OCI-M1 (cell line): ENCODE measurements around the gene METTL21A.

Source experiments
- DNase-seq: peaks from one replicate; lab custom pipeline; 2025; lab: John Stamatoyannopoulos, UW

METTL21A gene

GRCh38 chr2:207624185-207625013 is 795 bp downstream of the METTL21A start:
- peak; percentile 81 for DNase-seq

- DNase-seq, result no peak
Measured at GRCh38 chr2:207621501-207622039, 3.6 kb downstream of the METTL21A start.

GRCh38 chr2:207619764-207620203 is 5.4 kb downstream of the METTL21A start:
- no peak for DNase-seq

DNA sequence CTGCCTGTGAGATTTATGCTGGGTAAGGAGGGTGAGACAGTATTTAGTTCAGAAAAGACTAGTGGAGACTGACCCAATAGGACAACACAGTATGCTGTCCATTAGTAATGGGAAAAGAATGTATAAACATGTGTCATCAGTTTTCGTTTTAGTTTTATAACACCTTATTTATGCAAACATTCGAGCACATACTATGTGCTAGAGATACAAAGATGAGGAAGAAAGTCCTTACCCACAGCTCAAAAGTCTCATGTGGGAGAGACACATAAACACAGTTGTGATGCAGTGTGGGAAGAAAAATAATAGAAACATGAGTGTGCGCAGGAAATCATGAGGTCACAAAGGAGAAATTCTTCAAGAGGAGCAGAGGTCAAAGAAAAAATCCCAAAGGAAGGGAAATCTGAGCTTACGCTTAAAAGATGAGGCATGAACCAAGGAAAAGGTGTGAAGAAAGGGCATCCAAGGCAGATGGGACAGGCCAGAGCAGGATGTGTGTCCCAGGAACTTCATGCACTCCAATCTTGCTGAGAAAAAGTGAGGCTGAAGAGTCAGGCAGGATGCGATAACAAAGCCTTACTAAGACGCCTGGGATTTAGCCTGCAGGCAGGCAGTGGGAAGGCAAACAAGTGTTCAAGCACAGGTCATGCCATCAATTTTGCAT is 8.1 kb downstream of the METTL21A start:
- DNase-seq, result no peak

GRCh38 chr2:207616185-207616584 is 9.0 kb downstream of the METTL21A start:
- no peak for DNase-seq

- DNase-seq, result no peak
Measured at GRCh38 chr2:207614824-207615223, 10.4 kb downstream of the METTL21A start.

DNA sequence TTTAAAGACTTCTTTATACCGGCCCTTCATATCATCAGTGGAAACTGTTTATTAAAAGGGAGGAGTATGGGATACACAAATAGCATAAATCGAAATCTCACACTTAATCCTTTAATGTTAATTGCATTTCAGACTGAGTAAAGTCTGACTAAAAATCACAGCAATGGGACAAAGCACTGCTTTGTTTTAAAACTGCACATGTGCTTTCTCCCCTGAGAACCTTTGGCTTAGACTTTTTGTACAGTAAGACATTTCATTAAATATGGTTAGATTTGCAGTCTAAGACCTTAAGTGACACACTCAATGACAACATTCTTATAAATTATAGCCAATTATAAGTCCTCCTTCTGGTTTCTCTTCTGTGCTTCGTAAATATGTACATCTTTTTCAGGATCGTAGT is 12.5 kb downstream of the METTL21A start:
- no peak for DNase-seq

DNA sequence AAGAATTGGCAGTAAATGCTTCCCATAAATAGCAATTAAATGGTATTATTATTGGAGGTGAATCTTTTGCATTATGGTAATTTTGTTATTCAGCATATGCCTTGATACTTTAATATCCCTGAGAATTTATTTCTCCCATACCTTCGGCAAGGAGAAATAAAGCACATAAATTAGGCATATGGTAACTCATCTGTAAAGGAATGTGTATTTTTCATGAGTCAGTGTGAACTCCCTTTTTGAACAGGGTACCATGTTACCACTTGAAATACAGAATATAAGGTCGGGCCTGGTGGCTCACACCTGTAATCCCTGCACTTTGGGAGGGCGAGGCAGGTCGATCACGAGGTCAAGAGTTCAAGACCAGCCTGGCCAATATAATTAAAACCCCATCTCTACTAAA is 18.4 kb downstream of the METTL21A start:
- DNase-seq, result no peak

GRCh38 chr2:207606399-207606798 is 18.8 kb downstream of the METTL21A start:
- DNase-seq, result no peak

- no peak for DNase-seq
Measured at GRCh38 chr2:207603486-207603885, 21.7 kb downstream of the METTL21A start.

GRCh38 chr2:207601774-207602173 is 23.4 kb downstream of the METTL21A start:
- DNase-seq, result no peak

DNA sequence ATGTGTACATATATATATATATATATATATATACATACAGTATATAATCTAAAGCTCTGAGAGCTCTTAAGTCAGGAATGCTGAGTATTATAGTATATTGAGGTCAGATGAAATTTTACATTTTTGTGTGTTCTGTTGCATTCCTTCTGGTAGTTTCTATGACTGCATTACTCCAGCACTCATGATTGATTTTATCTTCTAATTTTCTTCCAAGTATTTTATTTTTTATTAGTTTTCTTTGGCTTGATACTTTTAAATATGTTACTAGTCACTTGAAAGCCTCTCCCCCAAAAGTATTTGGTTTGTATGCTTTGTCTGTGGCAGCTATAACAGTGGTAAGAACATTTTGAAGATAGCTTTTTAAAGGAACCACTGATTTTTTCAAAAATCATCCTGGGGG is 25.0 kb downstream of the METTL21A start:
- DNase-seq, result no peak

GRCh38 chr2:207599636-207600035 is 25.6 kb downstream of the METTL21A start:
- no peak for DNase-seq

- DNase-seq, result no peak
Measured at GRCh38 chr2:207594731-207595130, 30.5 kb downstream of the METTL21A start.

DNA sequence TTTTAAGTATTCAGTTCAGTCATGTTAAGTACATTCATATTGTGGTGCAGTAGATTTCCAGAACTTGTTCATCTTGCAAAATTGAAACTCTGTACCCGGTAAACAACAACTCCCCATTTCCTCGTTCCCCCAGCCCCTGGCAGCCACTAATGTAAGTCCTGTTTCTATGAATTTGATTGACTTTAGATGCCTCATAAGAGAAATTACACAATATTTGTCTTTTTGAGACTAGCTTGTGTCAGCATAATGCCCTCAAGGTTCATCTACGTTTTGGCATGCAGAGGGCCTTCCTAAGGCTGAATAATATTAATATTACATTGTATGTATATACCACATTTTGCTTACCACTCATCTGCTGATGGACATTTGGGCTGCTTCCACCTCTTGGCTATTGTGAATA is 30.9 kb downstream of the METTL21A start:
- no peak for DNase-seq

DNA sequence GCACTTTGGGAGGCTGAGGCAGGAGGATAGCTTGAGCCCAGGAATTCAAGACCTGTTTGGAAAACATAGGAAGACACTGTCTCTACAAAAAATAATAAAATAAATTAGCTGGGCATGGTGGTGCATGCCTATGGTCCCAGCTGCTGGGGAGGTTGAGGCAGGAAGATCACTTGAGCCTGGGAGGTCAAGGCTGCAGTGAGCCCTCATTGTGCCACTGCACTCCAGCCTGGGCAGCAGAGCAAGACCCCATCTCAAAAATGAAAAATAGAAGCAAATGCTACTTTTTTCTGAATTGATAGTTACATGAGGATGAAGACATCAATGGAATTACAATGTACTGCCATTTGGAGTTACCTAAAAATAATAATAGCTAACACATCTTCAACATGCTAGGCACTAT is 31.9 kb downstream of the METTL21A start:
- no peak for DNase-seq

GRCh38 chr2:207589143-207589542 is 36.1 kb downstream of the METTL21A start:
- peak; percentile 30 for DNase-seq

GRCh38 chr2:207587305-207587704 is 37.9 kb downstream of the METTL21A start:
- DNase-seq, result no peak

- DNase-seq, result no peak
Measured at GRCh38 chr2:207584952-207585351, 40.2 kb downstream of the METTL21A start.

DNA sequence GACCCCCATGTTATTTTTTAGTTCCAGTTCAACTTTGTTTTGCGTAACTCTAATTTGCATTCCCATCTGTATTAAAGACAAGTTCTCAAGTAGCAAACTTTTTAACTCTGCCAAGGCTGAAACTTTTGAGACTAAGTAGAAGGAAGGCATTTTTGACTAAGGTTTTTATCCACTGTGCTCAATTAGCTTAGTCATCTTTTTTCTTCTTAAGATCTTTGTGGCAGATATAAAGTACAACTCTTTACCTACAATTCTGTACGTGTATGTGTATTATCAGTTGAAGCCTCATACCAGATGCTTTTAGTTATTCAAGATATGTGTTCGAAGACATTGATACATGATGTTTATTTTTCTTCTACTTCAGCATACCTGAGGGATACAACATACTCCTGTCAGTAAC is 53.8 kb downstream of the METTL21A start:
- no peak for DNase-seq

GRCh38 chr2:207567671-207568070 is 57.5 kb downstream of the METTL21A start:
- DNase-seq, result no peak

DNA sequence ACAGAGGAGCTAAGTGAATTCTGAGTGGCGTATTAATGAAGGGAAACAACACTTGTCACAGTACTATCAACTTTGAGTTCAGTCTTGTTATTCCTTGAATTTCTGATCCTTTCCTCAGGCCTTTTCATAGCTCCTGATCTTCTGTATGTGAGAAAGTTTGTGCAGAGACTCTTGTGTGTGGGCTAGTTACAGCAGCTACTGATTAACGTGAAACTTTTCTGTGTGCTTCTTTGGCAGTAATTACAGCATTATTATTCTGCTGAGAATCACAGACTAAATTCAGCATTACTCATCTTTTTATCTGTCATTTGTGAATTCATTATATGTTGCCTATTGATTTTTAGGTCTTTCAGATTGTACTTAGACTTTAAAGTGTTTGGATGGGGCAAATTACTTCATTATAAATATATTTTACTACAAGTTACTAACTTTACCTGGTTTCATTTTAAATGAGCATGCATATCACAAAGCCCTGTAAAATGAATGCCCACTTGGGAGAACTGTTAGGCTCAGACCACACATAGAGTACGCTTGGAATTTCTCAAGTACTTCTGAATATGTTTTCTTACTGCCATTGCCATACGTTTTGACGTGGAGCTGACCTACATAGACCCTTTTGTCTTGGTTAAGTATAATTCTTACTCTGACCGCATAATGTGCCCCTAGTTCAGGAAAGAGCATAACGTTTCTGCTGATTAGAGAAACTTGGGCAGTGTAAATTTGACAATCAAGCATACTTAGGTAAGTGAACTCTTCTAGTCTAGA is 59.3 kb downstream of the METTL21A start:
- no peak for DNase-seq
